ENCODE measurements around the gene PRDM10. TPM values are rescaled to one million over a fixed set of nuclear protein-coding genes. Genes with fewer than 3 reads are reported as not detected.

PRDM10 gene
- total RNA-seq, 4 donors from 2014 or later = 11.3 to 22.4 (median 15.5) TPM

- Histone ChIP-seq H3K27me3 (no peaks in the 10 kb centered on the region), H3K9me3 (no peaks in the 10 kb centered on the region), H3K4me1 (peaks cover 0 to 6% (median 0%) of the 10 kb centered on the region in 4 donors), H3K4me3 (no peak overlapping the region), H3K36me3 (peaks cover 0 to 4% (median 0%) of the 10 kb centered on the region in 4 donors), H3K27ac (peak overlapping the region; percentile 14 to 48 (median 38))
- 41 to 45% methylated on average over 7 to 17 of the region's 17 CpGs for WGBS, 2 donors (ENCODE audit: low coverage in 1 of 2)
- intact Hi-C loops (cut with DNase I; ENCODE audit: low total_unique reads) = no loop called here
- TF ChIP-seq CTCF (IDR thresholded peaks at IDR 0.05) (no peak), EP300 (IDR thresholded peaks at IDR 0.05; ENCODE audit: low read depth) (no peak)
- DNase-seq = peak; percentile 24
- in situ Hi-C loops (cut with MboI; ENCODE audit: low pct_ligation_motif_present in 1 of 4, low pct_unique_long_range_greater_than_20kb in 1 of 4, low sequenced_read_pairs in 3 of 4) = no loop called here
Observed at GRCh38 chr11:129950101-129951091, 52.2 kb downstream of the PRDM10 start.

GRCh38 chr11:129948926-129949466 lies 53.6 kb downstream of the PRDM10 start:
- Histone ChIP-seq H3K36me3 (no peaks in the 10 kb centered on the region), H3K4me3 (no peak overlapping the region), H3K4me1 (peaks cover 0 to 6% (median 0%) of the 10 kb centered on the region in 4 donors), H3K27ac (no peak overlapping the region), H3K9me3 (no peaks in the 10 kb centered on the region), H3K27me3 (no peaks in the 10 kb centered on the region)
- no peak for DNase-seq
- TF ChIP-seq EP300 (IDR thresholded peaks at IDR 0.05; ENCODE audit: low read depth) = no peak
- TF ChIP-seq CTCF (IDR thresholded peaks at IDR 0.05) = no peak
- no peak for TF ChIP-seq POLR2A (IDR thresholded peaks at IDR 0.05)
- TF ChIP-seq POLR2AphosphoS5 (IDR thresholded peaks at IDR 0.05) = no peak
- intact Hi-C loops (cut with DNase I; ENCODE audit: low total_unique reads) (no loop called here), in situ Hi-C loops (cut with MboI; ENCODE audit: low pct_ligation_motif_present in 1 of 4, low pct_unique_long_range_greater_than_20kb in 1 of 4, low sequenced_read_pairs in 3 of 4) (no loop called here)
- 91% methylated on average over 1 of the region's 1 CpG; no CpG with 5 or more reads in 1 of the 2 donors for WGBS, 2 donors (ENCODE audit: low coverage in 1 of 2)

GRCh38 chr11:129947474-129947873 lies 55.2 kb downstream of the PRDM10 start:
- Histone ChIP-seq H3K4me1 (peaks cover 0 to 6% (median 0%) of the 10 kb centered on the region in 4 donors), H3K27ac (no peak overlapping the region), H3K27me3 (no peaks in the 10 kb centered on the region), H3K9me3 (no peaks in the 10 kb centered on the region), H3K36me3 (peaks cover 0 to under 1% (median 0%) of the 10 kb centered on the region in 4 donors), H3K4me3 (no peak overlapping the region)
- TF ChIP-seq EP300 (IDR thresholded peaks at IDR 0.05; ENCODE audit: low read depth) = no peak
- no peak for TF ChIP-seq POLR2A (IDR thresholded peaks at IDR 0.05)
- TF ChIP-seq CTCF (IDR thresholded peaks at IDR 0.05) = no peak
- TF ChIP-seq POLR2AphosphoS5 (IDR thresholded peaks at IDR 0.05) = no peak
- in situ Hi-C loops (cut with MboI; ENCODE audit: low pct_ligation_motif_present in 1 of 4, low pct_unique_long_range_greater_than_20kb in 1 of 4, low sequenced_read_pairs in 3 of 4) (no loop called here), intact Hi-C loops (cut with DNase I; ENCODE audit: low total_unique reads) (no loop called here)
- WGBS, 2 donors (ENCODE audit: low coverage in 1 of 2) = 62 to 72% methylated on average over 3 to 5 of the region's 5 CpGs
- no peak for DNase-seq

- intact Hi-C loops (cut with DNase I; ENCODE audit: low total_unique reads) (no loop called here), in situ Hi-C loops (cut with MboI; ENCODE audit: low pct_ligation_motif_present in 1 of 4, low pct_unique_long_range_greater_than_20kb in 1 of 4, low sequenced_read_pairs in 3 of 4) (no loop called here)
- Histone ChIP-seq H3K9me3 (no peaks in the 10 kb centered on the region), H3K36me3 (peaks cover 0 to 5% (median 0%) of the 10 kb centered on the region in 4 donors), H3K27me3 (no peaks in the 10 kb centered on the region), H3K27ac (no peak overlapping the region), H3K4me1 (peaks cover 0 to 6% (median 0%) of the 10 kb centered on the region in 4 donors), H3K4me3 (no peak overlapping the region)
- 80 to 93% methylated on average over 2 to 15 of the region's 15 CpGs for WGBS, 2 donors (ENCODE audit: low coverage in 1 of 2)
- DNase-seq = no peak
- TF ChIP-seq POLR2A (IDR thresholded peaks at IDR 0.05) = no peak
- no peak for TF ChIP-seq EP300 (IDR thresholded peaks at IDR 0.05; ENCODE audit: low read depth)
- TF ChIP-seq POLR2AphosphoS5 (IDR thresholded peaks at IDR 0.05) = no peak
- no peak for TF ChIP-seq CTCF (IDR thresholded peaks at IDR 0.05)
Observed at GRCh38 chr11:129946965-129947364, 55.7 kb downstream of the PRDM10 start.
